NOMO-1 treated with DMSO at 0.1 percent for 48 hours (cell line): ENCODE data around the gene EEF1G.
A peak's percentile ranks its signal among the peaks of the same experiment; 100 is the strongest.
"Not testable (repeated sequence)": the region's sequence is repeated elsewhere in the genome, so short reads cannot be mapped to it uniquely, and the experiment has no call there.

Experiments
- DNase-seq: peaks from one replicate; lab custom pipeline; 2025; ENCODE audit not compliant: unreplicated experiment; lab: John Stamatoyannopoulos, UW

EEF1G gene

GRCh38 chr11:62578541-62578940, 4.8 kb upstream of the EEF1G start:
- no peak for DNase-seq

- DNase-seq: no peak
Measured at GRCh38 chr11:62577046-62577714, 3.5 kb upstream of the EEF1G start.

GRCh38 chr11:62575837-62576236, 2.1 kb upstream of the EEF1G start:
- DNase-seq: no peak

DNA sequence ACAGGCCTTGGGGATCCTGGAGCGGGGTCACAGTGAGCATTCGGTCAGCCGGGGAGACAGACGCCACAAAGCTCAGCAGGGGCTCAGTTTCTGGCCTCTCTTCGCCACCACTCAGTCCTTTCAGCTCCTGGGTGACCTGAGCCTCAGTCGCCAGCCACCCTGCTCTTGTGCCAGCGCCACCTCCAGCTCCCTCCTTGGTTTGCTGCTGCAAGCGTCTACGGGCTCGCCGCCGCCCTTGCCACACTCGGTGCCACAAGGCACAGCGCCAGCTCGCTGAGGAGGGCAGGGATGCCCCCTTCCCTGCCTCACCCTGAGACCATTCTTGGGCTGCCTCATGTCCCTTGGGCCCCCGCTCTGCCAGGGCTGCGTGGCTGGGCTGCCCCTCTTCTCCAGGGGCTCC, 1.5 kb upstream of the EEF1G start:
- no peak for DNase-seq

GRCh38 chr11:62574363-62575071, 826 bp upstream of the EEF1G start:
- DNase-seq: peak; percentile 17

DNA sequence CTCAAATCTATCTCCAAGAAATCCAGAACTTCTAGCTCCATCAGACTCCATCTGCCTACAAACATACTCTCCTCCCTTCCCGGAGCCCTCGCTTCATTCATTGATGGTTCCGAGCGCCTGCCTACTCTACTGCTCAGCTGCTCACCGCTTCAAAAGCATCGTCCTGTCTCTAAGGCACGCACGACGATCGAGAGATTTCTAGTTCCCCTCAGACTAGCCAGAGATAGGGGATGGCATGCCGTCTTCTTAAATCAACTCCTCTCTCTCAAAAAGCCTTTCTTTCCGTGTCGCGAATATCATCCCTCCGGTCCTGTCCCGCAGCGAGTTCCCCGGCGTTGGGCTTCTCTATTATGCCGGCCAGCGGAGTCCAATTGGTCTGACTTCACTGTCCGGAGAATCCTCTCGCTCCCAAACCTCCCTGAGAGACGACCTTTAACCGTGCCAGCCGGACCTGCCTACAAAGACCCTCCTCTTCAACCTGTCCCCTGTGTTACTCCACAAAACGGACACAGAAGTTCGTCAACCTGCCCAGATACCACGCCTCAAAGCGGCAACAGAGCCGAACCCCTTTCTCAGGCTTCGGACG, 592 bp downstream of the EEF1G start:
- peak; percentile 17 for DNase-seq

GRCh38 chr11:62572431-62572830, 1.3 kb downstream of the EEF1G start:
- no peak for DNase-seq

DNA sequence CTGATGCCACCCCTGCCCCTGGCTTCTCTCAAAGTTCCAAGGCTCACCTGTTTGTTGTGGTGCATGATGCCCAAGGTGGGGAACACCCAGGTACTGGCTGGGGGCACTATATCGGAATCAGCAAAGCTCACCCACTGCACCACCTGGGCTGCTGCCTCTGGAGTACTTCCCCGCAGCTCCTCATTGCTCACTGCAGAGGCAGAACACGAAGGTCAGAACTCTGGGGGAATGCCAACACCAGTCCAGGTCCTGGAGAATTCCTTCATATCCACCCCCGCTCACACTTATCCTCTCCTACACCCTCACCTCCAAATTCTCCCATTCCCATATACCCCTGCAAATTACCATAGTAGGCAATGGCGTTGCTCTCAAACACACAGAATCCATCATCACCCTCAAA, 2.2 kb downstream of the EEF1G start:
- DNase-seq: not testable (repeated sequence)

GRCh38 chr11:62570903-62571302, 2.8 kb downstream of the EEF1G start:
- not testable (repeated sequence) for DNase-seq

- DNase-seq: no peak
Measured at GRCh38 chr11:62569611-62570010, 4.1 kb downstream of the EEF1G start.

GRCh38 chr11:62567018-62567633, 6.6 kb downstream of the EEF1G start:
- DNase-seq: no peak

GRCh38 chr11:62566247-62566646, 7.4 kb downstream of the EEF1G start:
- DNase-seq: no peak

GRCh38 chr11:62565100-62565802, 8.4 kb downstream of the EEF1G start:
- no peak for DNase-seq

- not testable (repeated sequence) for DNase-seq
Measured at GRCh38 chr11:62561677-62562230, 11.9 kb downstream of the EEF1G start.

- peak; percentile 92 for DNase-seq
Measured at GRCh38 chr11:62560566-62561103, 13.1 kb downstream of the EEF1G start.

DNA sequence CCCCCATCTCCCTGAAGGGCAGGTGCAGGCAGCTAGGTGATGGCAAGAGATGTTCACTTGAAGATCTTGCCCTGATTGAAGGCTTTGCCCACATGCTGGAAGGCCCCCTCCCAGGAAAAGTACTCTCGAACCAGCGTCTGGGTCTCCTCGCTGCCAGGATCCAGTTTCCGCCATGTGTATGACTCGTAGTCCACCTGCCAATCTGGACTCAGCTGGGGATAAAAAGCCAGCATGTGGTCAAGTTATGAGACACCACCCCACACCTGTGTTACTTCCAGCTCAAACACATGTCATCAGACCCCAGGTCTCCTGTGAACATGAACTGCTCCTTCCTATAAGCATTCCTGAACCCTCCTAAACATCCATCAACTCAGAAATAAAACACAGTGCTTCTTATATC, 14.1 kb downstream of the EEF1G start:
- DNase-seq: not testable (repeated sequence)

DNA sequence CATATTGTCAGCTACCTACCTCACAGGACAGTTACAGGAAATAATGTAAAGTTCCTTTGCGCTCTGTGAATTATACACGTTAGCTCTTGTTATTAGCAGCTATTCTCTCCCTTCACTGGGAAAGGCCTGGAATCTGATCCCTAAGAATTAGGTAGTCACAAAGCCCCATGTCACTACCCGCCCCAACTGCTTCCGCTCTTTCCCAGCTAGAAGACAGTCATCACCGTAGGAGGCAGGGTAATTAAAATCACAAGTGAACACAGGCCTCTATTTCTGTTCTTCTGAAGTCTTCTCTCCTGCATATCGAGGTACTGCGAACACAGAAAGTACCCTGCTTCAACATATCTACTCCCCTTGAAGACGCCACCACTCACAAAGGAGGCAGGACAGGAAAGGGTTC, 14.5 kb downstream of the EEF1G start:
- no peak for DNase-seq

DNA sequence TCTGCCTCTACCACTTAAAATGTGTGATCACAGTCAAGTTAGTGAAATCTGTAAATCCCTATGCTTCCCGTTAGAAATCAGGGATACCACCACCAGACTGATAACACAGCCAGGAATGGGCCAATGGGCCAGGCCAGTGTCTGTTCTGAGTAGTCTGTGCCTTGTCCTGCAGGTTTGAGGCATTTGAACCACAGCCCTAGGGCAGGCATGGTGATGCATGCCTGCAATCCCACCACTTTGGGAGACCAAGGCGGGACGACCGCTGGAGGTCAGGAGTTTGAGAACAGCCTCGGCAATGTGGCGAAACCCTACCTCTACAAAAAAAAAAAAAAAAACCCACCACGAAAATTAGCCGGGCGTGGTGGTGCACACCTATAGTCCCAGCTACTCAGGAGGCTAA, 15.0 kb downstream of the EEF1G start:
- no peak for DNase-seq

GRCh38 chr11:62556875-62557631, 16.6 kb downstream of the EEF1G start:
- DNase-seq: no peak
